AG04450 (cell line): ENCODE results near the gene IFIT2. TPM values are rescaled to one million over a fixed set of nuclear protein-coding genes. Genes with fewer than 3 reads are reported as not detected.

Experiments used
- CTCF ChIA-PET: fragments of 300-600, 350-600 bp; formaldehyde crosslinking; extraction: SDS; loops from one replicate; lab custom pipeline; 2022; ENCODE audit warnings: antibody characterized with exemption, inconsistent platforms; lab: Charles Lee
- POLR2A ChIA-PET: fragments of 350-600 bp; formaldehyde crosslinking; extraction: SDS; loops from one replicate; lab custom pipeline; 2021; ENCODE audit warnings: antibody characterized with exemption, inconsistent platforms; lab: Yijun Ruan, JAX
- DNase-seq: peaks from one replicate; pipeline ENCODE4 v3.0.0-alpha.2; 2011; ENCODE audit warnings: low read depth, low spot score
- H3K27ac ChIP-seq: one replicate; pipeline ENCODE4 v1.5.1; 2012; ENCODE audit warnings: low read depth, low read length, control low read depth
- H3K27me3 ChIP-seq: one replicate; pipeline ENCODE4 v1.6.0; 2012; ENCODE audit warnings: low read length; ENCODE audit not compliant: control insufficient read depth, insufficient read depth
- H3K4me3 ChIP-seq: 2 replicates; pipeline ENCODE4 v1.5.1; 2011; ENCODE audit warnings: mild to moderate bottlenecking, low read depth, low read length, control low read depth
- H3K9me3 ChIP-seq: 2 replicates; pipeline ENCODE4 v1.5.1; 2012; ENCODE audit warnings: low read length; ENCODE audit not compliant: control insufficient read depth, insufficient read depth
- CTCF ChIP-seq: IDR thresholded peaks from 2 replicates; pipeline ENCODE4 v1.5.1; 2011; ENCODE audit warnings: low read depth, low read length, control low read depth, inconsistent platforms
- polyA plus RNA-seq: library from polyadenylated mRNA; depleted of rRNA; stranded (reverse); fragments of >200 nt; gene quantifications from 2 replicates; pipeline ENCODE4 v1.2.3, GENCODE V29; 2011

Gene IFIT2
- polyA plus RNA-seq, 1 experiment = 3.8 TPM

- Histone ChIP-seq H3K27ac (no peak overlapping the region), H3K9me3 (no peaks in the 10 kb centered on the region), H3K4me3 (no peak overlapping the region), H3K27me3 (no peaks in the 10 kb centered on the region)
- peak; percentile 66 for DNase-seq
- TF ChIP-seq CTCF = no peak
- POLR2A ChIA-PET = interaction anchor here (0.6 to 2.0 kb wide), 4 partner anchors 17 to 57 kb away, joined by 3 to 8 read pairs (median 6); partner anchors contain the start of gene IFIT3
- CTCF ChIA-PET = interaction anchor here (1.0 to 2.1 kb wide), 3 partner anchors 12 to 74 kb away, joined by 3 to 14 read pairs (median 6); no protein-coding TSS in a partner anchor
Measured at GRCh38 chr10:89295597-89295996, 6.2 kb upstream of the IFIT2 start.

GRCh38 chr10:89296220-89296648 is 5.6 kb upstream of the IFIT2 start:
- ChIA-PET POLR2A (interaction anchor here (0.6 to 2.0 kb wide), 5 partner anchors 18 to 279 kb away, joined by 3 to 8 read pairs (median 4); partner anchors contain the start of gene IFIT3), CTCF (interaction anchor here (1.6 kb wide), 1 partner anchor 73 kb away, joined by 6 read pairs; no protein-coding TSS in a partner anchor)
- Histone ChIP-seq H3K27ac (peak overlapping the region; percentile 79), H3K4me3 (no peak overlapping the region), H3K9me3 (no peaks in the 10 kb centered on the region), H3K27me3 (no peaks in the 10 kb centered on the region)
- no peak for TF ChIP-seq CTCF
- peak; percentile 46 for DNase-seq

DNA sequence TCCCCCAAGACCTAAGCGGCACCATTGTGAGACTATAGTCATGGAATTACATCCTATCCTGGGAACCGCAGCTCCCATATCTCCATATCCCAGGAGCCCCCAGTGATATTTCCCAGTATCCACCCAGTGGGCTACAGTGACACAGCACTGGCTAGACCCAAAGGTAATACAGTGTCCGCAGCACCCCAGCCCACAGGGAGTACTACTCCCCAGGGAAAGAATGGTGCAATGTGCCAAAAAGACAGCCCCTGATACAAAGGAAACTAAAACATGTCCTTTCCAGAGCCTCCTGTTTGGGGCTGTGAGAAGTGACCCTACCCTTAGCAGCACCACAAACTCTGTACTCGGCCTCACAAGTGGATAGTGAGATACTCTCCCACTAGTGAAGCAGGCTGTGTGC is 4.5 kb upstream of the IFIT2 start:
- H3K4me3 ChIP-seq = no peak overlapping the region
- ChIA-PET POLR2A (no interaction called here), CTCF (interaction anchor here (1.6 kb wide), 1 partner anchor 72 kb away, joined by 6 read pairs; no protein-coding TSS in a partner anchor)
- DNase-seq = no peak
- H3K27ac ChIP-seq = no peak overlapping the region
- H3K9me3 ChIP-seq = no peaks in the 10 kb centered on the region
- H3K27me3 ChIP-seq = no peaks in the 10 kb centered on the region
- no peak for TF ChIP-seq CTCF

GRCh38 chr10:89297791-89298190 is 4.1 kb upstream of the IFIT2 start:
- DNase-seq = no peak
- no peak overlapping the region for H3K4me3 ChIP-seq
- POLR2A ChIA-PET = no interaction called here
- TF ChIP-seq CTCF = no peak
- H3K27me3 ChIP-seq = no peaks in the 10 kb centered on the region
- H3K27ac ChIP-seq = no peak overlapping the region
- no peaks in the 10 kb centered on the region for H3K9me3 ChIP-seq
- CTCF ChIA-PET = no interaction called here

GRCh38 chr10:89299031-89299430 is 2.8 kb upstream of the IFIT2 start:
- Histone ChIP-seq H3K4me3 (no peak overlapping the region), H3K9me3 (no peaks in the 10 kb centered on the region), H3K27me3 (no peaks in the 10 kb centered on the region), H3K27ac (no peak overlapping the region)
- no peak for DNase-seq
- TF ChIP-seq CTCF = no peak
- ChIA-PET CTCF (no interaction called here), POLR2A (no interaction called here)
